Common myeloid progenitor, CD34-positive (primary cell): ENCODE measurements around the gene KIRREL3.

Experiments used
- CTCF ChIA-PET: fragments of 350-600 bp; sonication (Branson Sonifier 250); formaldehyde crosslinking; loops from one replicate; lab custom pipeline; 2021; ENCODE audit warnings: antibody characterized with exemption; lab: Charles Lee
- POLR2A ChIA-PET: fragments of 350-600 bp; sonication (Branson Sonifier 250); formaldehyde crosslinking; loops from one replicate; lab custom pipeline; 2021; ENCODE audit warnings: antibody characterized with exemption; lab: Charles Lee
- DNase-seq, 3 donors: peaks; one replicate each; pipeline versions ENCODE4 v3.0.0 to v3.0.0-alpha.2; 2013
- H3K27ac ChIP-seq, 2 experiments: 1 replicate in 1 of 2; 2 replicates in 1 of 2; pipeline ENCODE4 v1.7.0; 2013; ENCODE audit warnings: inconsistent platforms in 2 of 2, low read length in 2 of 2, mild to moderate bottlenecking in 2 of 2, low read depth in 1 of 2, moderate library complexity in 1 of 2; ENCODE audit not compliant: severe bottlenecking in 2 of 2, insufficient read depth in 1 of 2, poor library complexity in 1 of 2
- H3K27me3 ChIP-seq, 5 experiments: replicated peaks in 2 of 5; 1 replicate in 3 of 5; 2 replicates in 2 of 5; pipeline versions ENCODE4 v1.6.1 to v1.7.0; 2013; ENCODE audit warnings: low read length in 4 of 5, mild to moderate bottlenecking in 2 of 5, moderate library complexity in 2 of 5, inconsistent platforms in 1 of 5; ENCODE audit not compliant: insufficient read depth in 5 of 5, control insufficient read depth in 4 of 5
- H3K36me3 ChIP-seq, 4 experiments: 1 replicate in 2 of 4; 2 replicates in 2 of 4; pipeline versions ENCODE4 v1.6.1 to v1.7.0; 2013; ENCODE audit warnings: low read length in 3 of 4, control low read depth in 1 of 4, mild to moderate bottlenecking in 1 of 4; ENCODE audit not compliant: control insufficient read depth in 4 of 4, insufficient read depth in 4 of 4
- H3K4me1 ChIP-seq, 4 experiments: 1 replicate in 3 of 4; 2 replicates in 1 of 4; pipeline versions ENCODE4 v1.6.1 to v1.7.1; 2013; ENCODE audit warnings: low read length in 3 of 4, mild to moderate bottlenecking in 3 of 4, control low read depth in 1 of 4, inconsistent platforms in 1 of 4, moderate library complexity in 1 of 4; ENCODE audit not compliant: control insufficient read depth in 4 of 4, insufficient read depth in 4 of 4; ENCODE audit errors: control extremely low read depth in 1 of 4
- H3K4me3 ChIP-seq, 7 experiments: 1 replicate in 4 of 7; 2 replicates in 3 of 7; pipeline versions ENCODE4 v1.5.1 to v1.7.0; 2013; ENCODE audit warnings: mild to moderate bottlenecking in 7 of 7, low read length in 6 of 7, moderate library complexity in 6 of 7, inconsistent platforms in 2 of 7, low read depth in 2 of 7, control low read depth in 1 of 7; ENCODE audit not compliant: insufficient read depth in 4 of 7, control insufficient read depth in 1 of 7; ENCODE audit errors: extremely low read depth in 1 of 7
- H3K9me3 ChIP-seq, 5 experiments: 1 replicate in 4 of 5; 2 replicates in 1 of 5; pipeline versions ENCODE4 v1.6.1 to v1.7.1; 2013; ENCODE audit warnings: low read length in 4 of 5, mild to moderate bottlenecking in 2 of 5, inconsistent platforms in 1 of 5, low read depth in 1 of 5, moderate library complexity in 1 of 5; ENCODE audit not compliant: control insufficient read depth in 4 of 5, insufficient read depth in 2 of 5; ENCODE audit errors: control extremely low read depth in 1 of 5
- WGBS: methylation state at CpG from one replicate; pipeline ENCODE4 v1.1.5; 2013; ENCODE audit not compliant: insufficient coverage; 5-methylcytosine and 5-hydroxymethylcytosine counted together

KIRREL3 gene

GRCh38 chr11:126978911-126979310 is 21.7 kb downstream of the KIRREL3 start:
- Histone ChIP-seq H3K27me3 (peaks cover 0 to 42% (median 9%) of the 10 kb centered on the region in 5 experiments), H3K27ac (no peak overlapping the region), H3K4me1 (no peaks in the 10 kb centered on the region), H3K9me3 (no peaks in the 10 kb centered on the region), H3K36me3 (no peaks in the 10 kb centered on the region), H3K4me3 (no peak overlapping the region)
- POLR2A ChIA-PET: no interaction called here
- WGBS: no CpG with 5 or more reads among the region's 5 CpGs
- no peak for DNase-seq
- CTCF ChIA-PET: interaction anchor here (1.0 to 2.3 kb wide), 3 partner anchors 9 to 262 kb away, joined by 3 to 9 read pairs (median 5); no protein-coding TSS in a partner anchor

DNA sequence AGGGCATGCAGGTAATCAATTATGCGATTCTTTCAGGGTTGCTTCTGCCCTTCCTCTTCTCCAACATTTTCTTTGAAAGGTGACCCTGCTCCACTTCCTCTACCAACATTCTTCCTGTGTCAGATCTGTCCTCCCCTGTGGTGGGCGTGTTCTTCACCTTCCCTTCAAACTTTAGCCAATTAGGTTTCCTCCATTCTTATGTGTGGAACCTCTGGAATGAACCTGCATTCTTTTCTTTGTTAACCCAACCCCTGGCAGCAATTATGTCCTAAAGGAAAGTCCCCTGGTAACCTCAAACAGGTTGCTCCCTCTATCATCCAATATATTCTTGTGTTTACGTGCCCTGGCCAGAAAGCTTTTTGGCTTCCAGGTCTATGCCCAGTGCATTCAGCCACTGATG is 22.4 kb downstream of the KIRREL3 start:
- Histone ChIP-seq H3K27me3 (peaks cover 0 to 44% (median 9%) of the 10 kb centered on the region in 5 experiments), H3K9me3 (no peaks in the 10 kb centered on the region), H3K36me3 (no peaks in the 10 kb centered on the region), H3K27ac (no peak overlapping the region), H3K4me1 (no peaks in the 10 kb centered on the region), H3K4me3 (no peak overlapping the region)
- ChIA-PET CTCF (interaction anchor here (1.0 to 2.3 kb wide), 2 partner anchors 13 to 261 kb away, joined by 3 to 5 read pairs; no protein-coding TSS in a partner anchor), POLR2A (no interaction called here)
- 88% methylated on average over 3 of the region's 3 CpGs for WGBS
- DNase-seq: no peak

DNA sequence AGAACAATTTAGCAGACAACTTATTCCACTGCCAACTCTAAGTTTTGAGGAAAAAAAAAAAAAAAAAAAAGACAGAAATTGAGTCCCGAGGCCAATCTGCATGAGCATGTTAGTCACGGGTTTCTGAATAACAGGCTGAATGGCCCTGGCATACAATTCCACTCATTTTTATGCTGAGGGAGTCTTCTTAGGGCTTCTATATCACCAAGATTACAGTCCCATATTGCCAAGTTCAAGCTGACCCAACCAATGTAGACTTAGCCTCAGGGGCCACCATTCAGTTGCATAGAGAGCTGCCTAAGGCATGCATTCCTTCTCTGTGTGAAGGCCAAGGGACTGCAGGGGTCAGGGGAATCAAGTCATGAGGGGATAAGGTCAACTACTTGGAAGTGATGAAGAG is 27.5 kb downstream of the KIRREL3 start:
- Histone ChIP-seq H3K9me3 (peaks cover 0 to 5% (median 0%) of the 10 kb centered on the region in 5 experiments), H3K4me1 (no peaks in the 10 kb centered on the region), H3K4me3 (no peak overlapping the region), H3K36me3 (no peaks in the 10 kb centered on the region), H3K27me3 (peaks cover 8 to 54% (median 21%) of the 10 kb centered on the region in 5 experiments), H3K27ac (no peak overlapping the region)
- POLR2A ChIA-PET: no interaction called here
- DNase-seq: no peak
- CTCF ChIA-PET: interaction anchor here (1.0 kb wide), 1 partner anchor 15 kb away, joined by 4 read pairs; no protein-coding TSS in a partner anchor
- WGBS: 83% methylated on average over 1 of the region's 2 CpGs

DNA sequence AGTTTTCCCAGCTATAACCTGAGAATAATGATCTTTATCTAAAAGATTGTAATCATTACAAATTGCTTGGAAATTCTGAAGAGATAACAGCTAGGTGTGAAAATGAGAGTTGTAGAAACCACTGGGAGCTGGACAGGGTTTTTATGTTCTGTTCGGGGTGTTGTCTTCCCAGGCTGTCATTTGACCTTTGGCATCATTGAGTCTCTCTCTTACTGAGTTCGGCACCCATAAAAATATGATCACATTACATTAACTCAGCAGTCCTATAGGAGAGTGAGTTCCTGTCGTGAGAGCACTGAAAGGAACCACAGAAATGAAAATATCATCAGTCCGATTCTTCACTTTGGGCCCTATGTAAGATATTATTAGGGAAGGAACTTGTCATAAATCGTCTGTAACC is 29.3 kb downstream of the KIRREL3 start:
- POLR2A ChIA-PET: no interaction called here
- no peak for DNase-seq
- no peak overlapping the region for H3K4me3 ChIP-seq
- peaks cover 9 to 60% (median 25%) of the 10 kb centered on the region in 5 experiments for H3K27me3 ChIP-seq
- H3K9me3 ChIP-seq: peaks cover 0 to 5% (median 0%) of the 10 kb centered on the region in 5 experiments
- no peaks in the 10 kb centered on the region for H3K4me1 ChIP-seq
- CTCF ChIA-PET: interaction anchor here (1.0 kb wide), 1 partner anchor 10 kb away, joined by 3 read pairs; no protein-coding TSS in a partner anchor
- WGBS: 81% methylated on average over 3 of the region's 5 CpGs
- H3K27ac ChIP-seq: no peak overlapping the region
- H3K36me3 ChIP-seq: no peaks in the 10 kb centered on the region

GRCh38 chr11:126969865-126970479 is 30.6 kb downstream of the KIRREL3 start:
- WGBS: 19% methylated on average over 5 of the region's 6 CpGs
- Histone ChIP-seq H3K36me3 (no peaks in the 10 kb centered on the region), H3K27me3 (peaks cover 12 to 62% (median 25%) of the 10 kb centered on the region in 5 experiments), H3K4me1 (no peaks in the 10 kb centered on the region), H3K9me3 (peaks cover 0 to 5% (median 0%) of the 10 kb centered on the region in 5 experiments), H3K4me3 (no peak overlapping the region), H3K27ac (no peak overlapping the region)
- ChIA-PET CTCF (interaction anchor here (0.6 kb wide), 1 partner anchor 177 kb away, joined by 3 read pairs; no protein-coding TSS in a partner anchor), POLR2A (no interaction called here)
- peak in 2 of 3 donors; percentile 18 to 36 for DNase-seq

DNA sequence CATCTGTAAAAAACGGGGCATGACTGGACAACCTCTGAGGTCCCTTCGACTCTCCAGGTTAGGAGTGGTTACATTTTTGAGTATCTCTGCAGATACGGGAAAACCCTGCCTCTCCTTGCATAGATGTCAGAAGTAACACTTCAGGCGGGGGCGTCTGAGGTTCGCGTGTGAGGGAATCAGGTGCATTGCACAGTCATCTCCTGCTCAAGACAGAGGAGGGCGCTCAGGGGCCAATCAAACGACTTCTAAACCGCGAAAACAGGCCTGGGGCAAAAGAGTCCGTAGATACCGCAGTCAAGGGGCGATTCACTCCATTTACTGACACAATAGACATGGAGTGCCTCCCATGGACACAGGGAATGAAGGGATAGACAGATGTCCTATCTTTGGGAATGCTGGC is 31.7 kb downstream of the KIRREL3 start:
- peaks cover 12 to 66% (median 25%) of the 10 kb centered on the region in 5 experiments for H3K27me3 ChIP-seq
- ChIA-PET CTCF (no interaction called here), POLR2A (no interaction called here)
- no peak overlapping the region for H3K27ac ChIP-seq
- H3K4me3 ChIP-seq: no peak overlapping the region
- H3K9me3 ChIP-seq: peaks cover 0 to 5% (median 0%) of the 10 kb centered on the region in 5 experiments
- H3K36me3 ChIP-seq: no peaks in the 10 kb centered on the region
- no peaks in the 10 kb centered on the region for H3K4me1 ChIP-seq
- 12% methylated on average over 13 of the region's 14 CpGs for WGBS
- DNase-seq: peak in 2 of 3 donors; percentile 12 to 16

DNA sequence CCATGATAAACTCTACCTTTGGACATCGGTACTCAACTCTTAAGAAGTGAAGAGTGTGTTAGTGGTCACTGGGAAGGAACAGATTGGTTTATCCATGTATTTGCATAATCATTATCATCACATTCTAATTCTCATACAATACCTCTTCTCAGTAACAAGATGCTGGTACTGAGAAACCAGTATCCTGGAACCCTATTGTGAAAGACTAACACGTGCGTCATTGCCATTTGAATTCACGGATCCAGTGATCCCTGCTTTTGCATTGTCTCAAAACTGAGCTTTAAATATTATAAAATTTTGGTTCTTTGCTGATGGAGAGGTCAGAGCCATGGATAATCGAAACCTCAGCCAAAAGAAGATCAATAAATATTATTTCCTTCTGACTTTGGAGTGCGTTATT is 35.2 kb downstream of the KIRREL3 start:
- no peak for DNase-seq
- no peak overlapping the region for H3K4me3 ChIP-seq
- H3K4me1 ChIP-seq: no peaks in the 10 kb centered on the region
- CTCF ChIA-PET: no interaction called here
- no peaks in the 10 kb centered on the region for H3K36me3 ChIP-seq
- POLR2A ChIA-PET: interaction anchor here (0.6 kb wide), 1 partner anchor 149 kb away, joined by 6 read pairs; no protein-coding TSS in a partner anchor
- H3K27ac ChIP-seq: no peak overlapping the region
- WGBS: 59% methylated on average over 4 of the region's 6 CpGs
- peaks cover 0 to 5% (median 0%) of the 10 kb centered on the region in 5 experiments for H3K9me3 ChIP-seq
- peaks cover 12 to 52% (median 19%) of the 10 kb centered on the region in 5 experiments for H3K27me3 ChIP-seq
